HEK293 (cell line): Measurements from ENCODE around the gene PUDP.

Experiments
- CTCF ChIA-PET: fragments of 350-600 bp; formaldehyde crosslinking; extraction: SDS; loops from one replicate; lab custom pipeline; 2021; ENCODE audit warnings: antibody characterized with exemption; lab: Yijun Ruan, JAX
- POLR2A ChIA-PET: fragments of 300-600 bp; formaldehyde crosslinking; extraction: SDS; loops from one replicate; lab custom pipeline; 2020; ENCODE audit warnings: antibody characterized with exemption, inconsistent platforms; lab: Yijun Ruan, JAX
- H3K27ac ChIP-seq: fragments of 200-500 bp; sonication (Bioruptor generic); 2 replicates; pipeline ENCODE4 v1.5.1; 2014; ENCODE audit warnings: low read depth, low read length, control low read depth, inconsistent platforms; ENCODE audit errors: extremely low read depth
- H3K36me3 ChIP-seq, 2 experiments: fragments of 200-500 bp in 1 of 2; sonication (Bioruptor generic) in 1 of 2; 1 replicate in 1 of 2; 2 replicates in 1 of 2; pipeline ENCODE4 v1.5.1; 2014 to 2017; ENCODE audit warnings: inconsistent platforms in 2 of 2, low read length in 2 of 2; ENCODE audit not compliant: control insufficient read depth in 2 of 2, insufficient read depth in 1 of 2
- H3K4me1 ChIP-seq: fragments of 200-500 bp; sonication (Bioruptor generic); 2 replicates; pipeline ENCODE4 v1.5.1; 2014; ENCODE audit warnings: mild to moderate bottlenecking, low read length, inconsistent platforms; ENCODE audit not compliant: control insufficient read depth, insufficient read depth
- H3K4me3 ChIP-seq: 2 replicates; pipeline ENCODE4 v1.5.1; 2011; ENCODE audit warnings: low read depth, mild to moderate bottlenecking, control low read depth, low read length, moderate library complexity
- H3K9me3 ChIP-seq: fragments of 200-500 bp; sonication (Bioruptor generic); 2 replicates; pipeline ENCODE4 v1.5.1; 2014; ENCODE audit warnings: low read depth, low read length, inconsistent platforms; ENCODE audit not compliant: control insufficient read depth, insufficient read depth
- FEZF1 ChIP-seq: fragments of 450-650 bp; formaldehyde crosslinking; IDR thresholded peaks from 2 replicates; pipeline ENCODE4 v1.5.1; 2016; ENCODE audit warnings: missing biosample characterization, missing genetic modification characterization
- GLIS1 ChIP-seq: fragments of 450-650 bp; formaldehyde crosslinking; IDR thresholded peaks from 2 replicates; pipeline ENCODE4 v1.5.1; 2016; ENCODE audit warnings: missing biosample characterization, missing genetic modification characterization
- IKZF3 ChIP-seq: fragments of 450-650 bp; IDR thresholded peaks from 2 replicates; pipeline ENCODE4 v1.5.0; 2018; ENCODE audit warnings: missing biosample characterization, mild to moderate bottlenecking, missing genetic modification characterization, moderate library complexity
- MZF1 ChIP-seq: fragments of 450-650 bp; formaldehyde crosslinking; IDR thresholded peaks from 2 replicates; pipeline ENCODE4 v1.5.1; 2017; ENCODE audit warnings: missing biosample characterization, missing genetic modification characterization, borderline replicate concordance
- ZBTB21 ChIP-seq: fragments of 450-650 bp; formaldehyde crosslinking; IDR thresholded peaks from 2 replicates; pipeline ENCODE4 v1.5.1; 2017; ENCODE audit warnings: missing biosample characterization, missing genetic modification characterization
- ZBTB48 ChIP-seq: fragments of 450-650 bp; formaldehyde crosslinking; IDR thresholded peaks from 2 replicates; pipeline ENCODE4 v1.5.1; 2016; ENCODE audit warnings: missing biosample characterization, missing genetic modification characterization
- ZNF10 ChIP-seq: fragments of 450-650 bp; formaldehyde crosslinking; IDR thresholded peaks from 2 replicates; pipeline ENCODE4 v1.5.1; 2017; ENCODE audit warnings: missing biosample characterization, missing genetic modification characterization
- ZNF114 ChIP-seq: fragments of 450-650 bp; formaldehyde crosslinking; IDR thresholded peaks from 2 replicates; pipeline ENCODE4 v1.5.0; 2017; ENCODE audit warnings: missing biosample characterization, missing genetic modification characterization
- ZNF239 ChIP-seq: fragments of 450-650 bp; formaldehyde crosslinking; IDR thresholded peaks from 2 replicates; pipeline ENCODE4 v1.5.1; 2016; ENCODE audit warnings: missing biosample characterization, missing genetic modification characterization
- ZNF292 ChIP-seq: fragments of 450-650 bp; formaldehyde crosslinking; IDR thresholded peaks from 2 replicates; pipeline ENCODE4 v1.5.1; 2016; ENCODE audit warnings: low read depth, missing biosample characterization, missing genetic modification characterization, borderline replicate concordance
- ZNF324 ChIP-seq: fragments of 450-650 bp; formaldehyde crosslinking; IDR thresholded peaks from 2 replicates; pipeline ENCODE4 v1.5.1; 2016; ENCODE audit warnings: missing biosample characterization, missing genetic modification characterization
- ZNF341 ChIP-seq: fragments of 450-650 bp; formaldehyde crosslinking; IDR thresholded peaks from 2 replicates; pipeline ENCODE4; 2016; ENCODE audit warnings: low read depth, missing biosample characterization, missing genetic modification characterization
- ZNF48 ChIP-seq: fragments of 450-650 bp; formaldehyde crosslinking; IDR thresholded peaks from 2 replicates; pipeline ENCODE4 v1.5.1; 2016; ENCODE audit warnings: missing biosample characterization, missing genetic modification characterization
- ZNF514 ChIP-seq: fragments of 450-650 bp; formaldehyde crosslinking; IDR thresholded peaks from 2 replicates; pipeline ENCODE4 v1.5.1; 2016; ENCODE audit warnings: missing biosample characterization, missing genetic modification characterization
- ZNF585B ChIP-seq: fragments of 450-650 bp; formaldehyde crosslinking; IDR thresholded peaks from 2 replicates; pipeline ENCODE4 v1.5.1; 2016; ENCODE audit warnings: missing biosample characterization, missing genetic modification characterization
- ZNF600 ChIP-seq: fragments of 450-650 bp; formaldehyde crosslinking; IDR thresholded peaks from 2 replicates; pipeline ENCODE4 v1.5.1; 2016; ENCODE audit warnings: missing biosample characterization, missing genetic modification characterization
- ZSCAN23 ChIP-seq: fragments of 450-650 bp; formaldehyde crosslinking; IDR thresholded peaks from 2 replicates; pipeline ENCODE4 v1.5.1; 2016; ENCODE audit warnings: missing biosample characterization, missing genetic modification characterization
- ZXDB ChIP-seq: fragments of 450-650 bp; formaldehyde crosslinking; IDR thresholded peaks from 2 replicates; pipeline ENCODE4 v1.5.1; 2016; ENCODE audit warnings: missing biosample characterization, missing genetic modification characterization
- TF ChIP-seq, protein P1 (sequence below): fragments of 450-650 bp; formaldehyde crosslinking; IDR thresholded peaks from 2 replicates; pipeline ENCODE4; 2016; ENCODE audit warnings: missing biosample characterization, missing genetic modification characterization
- TF ChIP-seq, protein P2 (sequence below): fragments of 450-650 bp; formaldehyde crosslinking; IDR thresholded peaks from 2 replicates; pipeline ENCODE4 v1.5.1; 2017; ENCODE audit warnings: missing biosample characterization, missing genetic modification characterization

PUDP gene

DNA sequence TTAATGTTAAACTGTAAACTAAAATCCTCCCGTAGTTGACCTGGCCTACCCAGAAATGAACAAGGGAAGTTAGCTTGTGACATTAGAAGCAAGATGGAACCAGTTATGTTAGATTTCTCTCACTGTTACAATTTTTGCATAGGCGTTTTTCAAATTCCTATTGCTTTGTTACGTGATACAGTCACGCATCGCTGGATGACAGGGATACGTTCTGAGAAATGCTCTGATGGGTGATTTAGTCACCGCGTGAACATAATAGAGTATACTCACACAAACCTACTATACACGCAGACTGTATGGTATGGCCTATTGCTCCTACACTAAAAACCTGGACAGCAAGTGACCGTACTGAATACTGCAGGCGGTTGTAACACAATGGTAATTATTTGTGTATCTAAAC, 46.7 kb upstream of the PUDP start:
- H3K4me3 ChIP-seq, result no peak overlapping the region
- no peak for TF ChIP-seq ZNF514 (tag by site-specific recombination)
- TF ChIP-seq ZNF292 (tag by site-specific recombination), result no peak
- no peak for TF ChIP-seq ZNF600
- no peak for TF ChIP-seq ZSCAN23 (tag by site-specific recombination)
- no peak for TF ChIP-seq ZNF114 (tag by site-specific recombination)
- TF ChIP-seq ZBTB21 (tag by site-specific recombination), result no peak
- TF ChIP-seq, protein P1, sequence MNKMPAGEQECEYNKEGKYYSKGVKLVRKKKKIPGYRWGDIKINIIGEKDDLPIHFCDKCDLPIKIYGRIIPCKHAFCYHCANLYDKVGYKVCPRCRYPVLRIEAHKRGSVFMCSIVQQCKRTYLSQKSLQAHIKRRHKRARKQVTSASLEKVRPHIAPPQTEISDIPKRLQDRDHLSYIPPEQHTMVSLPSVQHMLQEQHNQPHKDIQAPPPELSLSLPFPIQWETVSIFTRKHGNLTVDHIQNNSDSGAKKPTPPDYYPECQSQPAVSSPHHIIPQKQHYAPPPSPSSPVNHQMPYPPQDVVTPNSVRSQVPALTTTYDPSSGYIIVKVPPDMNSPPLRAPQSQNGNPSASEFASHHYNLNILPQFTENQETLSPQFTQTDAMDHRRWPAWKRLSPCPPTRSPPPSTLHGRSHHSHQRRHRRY (tag by site-specific recombination), result no peak
- no peak for TF ChIP-seq FEZF1 (tag by site-specific recombination)
- TF ChIP-seq MZF1 (tag by site-specific recombination), result no peak
- TF ChIP-seq, protein P2, sequence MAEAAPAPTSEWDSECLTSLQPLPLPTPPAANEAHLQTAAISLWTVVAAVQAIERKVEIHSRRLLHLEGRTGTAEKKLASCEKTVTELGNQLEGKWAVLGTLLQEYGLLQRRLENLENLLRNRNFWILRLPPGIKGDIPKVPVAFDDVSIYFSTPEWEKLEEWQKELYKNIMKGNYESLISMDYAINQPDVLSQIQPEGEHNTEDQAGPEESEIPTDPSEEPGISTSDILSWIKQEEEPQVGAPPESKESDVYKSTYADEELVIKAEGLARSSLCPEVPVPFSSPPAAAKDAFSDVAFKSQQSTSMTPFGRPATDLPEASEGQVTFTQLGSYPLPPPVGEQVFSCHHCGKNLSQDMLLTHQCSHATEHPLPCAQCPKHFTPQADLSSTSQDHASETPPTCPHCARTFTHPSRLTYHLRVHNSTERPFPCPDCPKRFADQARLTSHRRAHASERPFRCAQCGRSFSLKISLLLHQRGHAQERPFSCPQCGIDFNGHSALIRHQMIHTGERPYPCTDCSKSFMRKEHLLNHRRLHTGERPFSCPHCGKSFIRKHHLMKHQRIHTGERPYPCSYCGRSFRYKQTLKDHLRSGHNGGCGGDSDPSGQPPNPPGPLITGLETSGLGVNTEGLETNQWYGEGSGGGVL, result no peak
- TF ChIP-seq ZNF10 (tag by site-specific recombination), result no peak
- no peak for TF ChIP-seq ZNF48 (tag by site-specific recombination)
- TF ChIP-seq ZNF239 (tag by site-specific recombination), result no peak
- TF ChIP-seq IKZF3 (tag by site-specific recombination), result no peak
- TF ChIP-seq ZNF341 (tag by site-specific recombination), result no peak
- ChIA-PET POLR2A (no interaction called here), CTCF (no interaction called here)
- H3K27ac ChIP-seq, result no peak overlapping the region
- H3K9me3 ChIP-seq, result no peaks in the 10 kb centered on the region
- no peaks in the 10 kb centered on the region for H3K4me1 ChIP-seq
- H3K36me3 ChIP-seq, result no peaks in the 10 kb centered on the region

DNA sequence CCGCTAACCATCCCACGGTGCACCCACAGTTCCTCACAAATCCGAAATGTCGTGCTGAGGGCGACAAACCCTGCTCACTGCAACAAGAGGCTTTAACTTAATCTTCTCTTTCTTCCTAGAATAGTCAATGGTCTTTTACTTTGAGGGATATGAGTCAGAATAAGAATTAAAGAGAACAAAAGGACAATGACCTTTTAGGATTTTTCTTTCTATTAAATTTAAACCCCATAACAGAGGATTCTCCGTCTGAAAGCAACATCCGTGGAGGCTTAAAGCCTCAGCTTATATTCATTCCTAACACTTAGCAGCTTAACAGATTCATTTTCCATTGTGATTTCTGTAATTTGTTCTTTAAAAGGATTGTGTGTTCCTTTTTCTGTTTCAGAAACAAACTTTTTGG, 44.9 kb upstream of the PUDP start:
- Histone ChIP-seq H3K36me3 (no peaks in the 10 kb centered on the region), H3K9me3 (no peaks in the 10 kb centered on the region), H3K4me1 (no peaks in the 10 kb centered on the region), H3K27ac (no peak overlapping the region), H3K4me3 (no peak overlapping the region)
- CTCF ChIA-PET, result interaction anchor here (1.0 kb wide), 1 partner anchor 22 kb away, joined by 4 read pairs; no protein-coding TSS in a partner anchor
- TF ChIP-seq ZNF600, result no peak
- TF ChIP-seq, protein P1 (tag by site-specific recombination), result no peak
- POLR2A ChIA-PET, result interaction anchor here (0.7 kb wide), 1 partner anchor 89 kb away, joined by 3 read pairs; no protein-coding TSS in a partner anchor

DNA sequence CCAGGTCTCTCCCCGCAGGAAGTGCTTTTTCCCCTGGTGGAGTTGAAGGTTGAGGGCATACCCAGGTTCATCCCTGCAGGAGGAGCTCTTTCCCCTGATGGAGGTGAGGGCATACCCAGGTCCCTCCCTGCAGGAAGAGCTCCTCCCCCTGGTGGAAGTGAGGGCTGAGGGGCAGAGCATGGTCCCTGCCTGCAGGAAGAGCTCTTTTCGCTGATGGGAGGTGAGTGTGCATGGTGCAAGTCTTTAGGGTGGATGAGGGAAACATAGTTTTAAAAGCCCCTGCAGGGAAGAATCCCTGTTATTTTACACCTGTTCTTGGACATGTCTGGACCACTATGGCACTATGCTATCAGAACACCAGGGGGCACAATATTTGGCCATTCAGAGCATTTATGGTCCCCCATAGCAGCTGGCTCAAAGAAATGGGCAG, 43.7 kb upstream of the PUDP start:
- Histone ChIP-seq H3K27ac (no peak overlapping the region), H3K9me3 (no peaks in the 10 kb centered on the region), H3K36me3 (no peaks in the 10 kb centered on the region), H3K4me3 (no peak overlapping the region), H3K4me1 (no peaks in the 10 kb centered on the region)
- POLR2A ChIA-PET, result no interaction called here
- TF ChIP-seq GLIS1 (tag by site-specific recombination) (no peak), ZNF585B (tag by site-specific recombination) (no peak), ZNF324 (tag by site-specific recombination) (no peak), ZXDB (tag by site-specific recombination) (no peak), ZBTB48 (tag by site-specific recombination) (no peak)
- CTCF ChIA-PET, result interaction anchor here (0.7 to 1.1 kb wide), 3 partner anchors 9 to 503 kb away, joined by 3 to 4 read pairs (median 3); no protein-coding TSS in a partner anchor
